HepG2 (cell line): ENCODE measurements around the gene COG8. TPM values are rescaled to one million over a fixed set of nuclear protein-coding genes. Genes with fewer than 3 reads are reported as not detected.
A peak's percentile ranks its signal among the peaks of the same experiment; 100 is the strongest.

Experiments used
- HBP1 ChIP-seq: IDR thresholded peaks from 2 replicates; pipeline ENCODE4 v1.6.1; 2016; ENCODE audit warnings: low read depth, control low read depth
- HDAC2 ChIP-seq: sonication (generic); formaldehyde crosslinking; IDR thresholded peaks from 2 replicates; pipeline ENCODE4 v1.4.0; 2020; ENCODE audit warnings: missing genetic modification reagents
- MTERF4 ChIP-seq: sonication (generic); formaldehyde crosslinking; IDR thresholded peaks from 2 replicates; pipeline ENCODE4 v1.8.0; 2023; ENCODE audit warnings: mild to moderate bottlenecking, missing genetic modification reagents
- NAIF1 ChIP-seq: sonication (generic); formaldehyde crosslinking; IDR thresholded peaks from 2 replicates; pipeline ENCODE4 v1.5.0; 2020; ENCODE audit warnings: mild to moderate bottlenecking, missing genetic modification reagents, borderline replicate concordance
- NRL ChIP-seq: sonication (generic); formaldehyde crosslinking; IDR thresholded peaks from 2 replicates; pipeline ENCODE4 v1.5.0; 2020; ENCODE audit warnings: missing genetic modification reagents, mild to moderate bottlenecking, moderate library complexity, borderline replicate concordance
- SNAPC4 ChIP-seq: sonication (generic); formaldehyde crosslinking; IDR thresholded peaks from 2 replicates; pipeline ENCODE4 v1.4.0; 2020; ENCODE audit warnings: mild to moderate bottlenecking, missing genetic modification reagents
- TARDBP ChIP-seq: sonication (generic); formaldehyde crosslinking; IDR thresholded peaks from 2 replicates; pipeline ENCODE4 v1.8.0; 2022; ENCODE audit warnings: mild to moderate bottlenecking, missing genetic modification reagents
- TGIF2 ChIP-seq: IDR thresholded peaks from 2 replicates; pipeline ENCODE4 v1.6.1; 2016; ENCODE audit warnings: control low read depth, missing compliant biosample characterization
- XBP1 ChIP-seq: sonication (generic); formaldehyde crosslinking; IDR thresholded peaks from 2 replicates; pipeline ENCODE4 v1.5.0; 2020; ENCODE audit warnings: missing genetic modification reagents
- ZBTB21 ChIP-seq: sonication (generic); formaldehyde crosslinking; IDR thresholded peaks from 2 replicates; pipeline ENCODE4 v1.4.0; 2020; ENCODE audit warnings: missing genetic modification reagents
- ZNF17 ChIP-seq: sonication (generic); formaldehyde crosslinking; IDR thresholded peaks from 2 replicates; pipeline ENCODE4 v1.5.0; 2020; ENCODE audit warnings: mild to moderate bottlenecking, missing genetic modification reagents
- ZNF232 ChIP-seq: sonication (generic); formaldehyde crosslinking; IDR thresholded peaks from 2 replicates; pipeline ENCODE4 v1.4.0; 2020; ENCODE audit warnings: missing genetic modification reagents, borderline replicate concordance
- ZNF350 ChIP-seq: sonication (generic); formaldehyde crosslinking; IDR thresholded peaks from 2 replicates; pipeline ENCODE4 v1.4.0; 2020; ENCODE audit warnings: mild to moderate bottlenecking, low read depth, missing genetic modification reagents, borderline replicate concordance
- ZNF646 ChIP-seq: sonication (generic); formaldehyde crosslinking; IDR thresholded peaks from 2 replicates; pipeline ENCODE4 v1.9.0; 2021; ENCODE audit warnings: mild to moderate bottlenecking, missing genetic modification reagents
- polyA plus RNA-seq, 8 experiments: library from polyadenylated mRNA; depleted of rRNA in 3 of 8; stranded (reverse) in 7 of 8; unstranded in 1 of 8; fragments of >200 nt; fragmentation: Illumina TruSeq in 4 of 8; extraction: Trizol in 4 of 8; gene quantifications; 2 replicates each; pipeline versions ENCODE4 v1.2.1 to v1.2.3, GENCODE V29; 2011 to 2016; ENCODE audit warnings: low read depth in 4 of 8, missing spikeins in 1 of 8, mixed read lengths in 1 of 8; ENCODE audit not compliant: insufficient read depth in 1 of 8
- total RNA-seq, 5 experiments: library from RNA; depleted of rRNA; stranded (reverse); fragments of >200 nt; fragmentation: Illumina TruSeq; extraction: Trizol; gene quantifications; 2 replicates each; pipeline ENCODE4 v1.2.3, GENCODE V29; 2016; ENCODE audit warnings: low read depth in 1 of 5

COG8 gene
- total and polyA plus RNA-seq, 2 of the 13 experiments (the other 11 are each of a cell fraction or from before 2014, with no cell fraction given): 45.5 to 52.1 TPM

- no peak for TF ChIP-seq SNAPC4 (CRISPR knock-in tag)
- 0 out of 2 replicates have a peak, but pooled peaks have one; percentile 22 for TF ChIP-seq ZNF232 (CRISPR knock-in tag)
- no peak for TF ChIP-seq XBP1 (CRISPR knock-in tag)
- no peak; the same call in 1 of the 2 replicates for TF ChIP-seq ZBTB21
- peak; percentile 82; the same call in 1 of the 2 replicates for TF ChIP-seq MTERF4
- TF ChIP-seq HBP1: peak; percentile 92
- TF ChIP-seq ZNF17 (CRISPR knock-in tag): no peak
- no peak; the same call in 1 of the 2 replicates for TF ChIP-seq ZNF350
- peak; percentile 31 for TF ChIP-seq HDAC2 (CRISPR knock-in tag)
- TF ChIP-seq NAIF1 (CRISPR knock-in tag): no peak
- TF ChIP-seq ZNF646 (CRISPR knock-in tag): no peak
- peak; percentile 27; the same call in 1 of the 2 replicates for TF ChIP-seq TARDBP (CRISPR knock-in tag)
- peak; percentile 45; the same call in 1 of the 2 replicates for TF ChIP-seq TGIF2 (CRISPR knock-in tag)
- peak; percentile 50 for TF ChIP-seq NRL (CRISPR knock-in tag)
Observed at GRCh38 chr16:69310653-69311532, 28.5 kb downstream of the COG8 start, which contains the start of gene VPS4A (continued).
